WTC11 (cell line): ENCODE data around the gene PREP. TPM values are rescaled to one million over a fixed set of nuclear protein-coding genes. Genes with fewer than 3 reads are reported as not detected.
A peak's percentile ranks its signal among the peaks of the same experiment; 100 is the strongest.

Experiments
- ATAC-seq: fragments of 200-7000 bp; cut with Tn5 transposase; 2 replicates; pipeline ENCODE4 v1.10.0; 2021; ENCODE audit warnings: mild to moderate bottlenecking, moderate library complexity
- CTCF ChIA-PET: fragments of 300-600 bp; sonication (Branson Sonifier 250); formaldehyde crosslinking; loops from one replicate; lab custom pipeline; 2021; ENCODE audit warnings: antibody characterized with exemption; lab: Charles Lee
- POLR2A ChIA-PET: fragments of 350-600 bp; sonication (Branson Sonifier 250); formaldehyde crosslinking; loops from one replicate; lab custom pipeline; 2021; ENCODE audit warnings: antibody characterized with exemption; lab: Charles Lee
- DNase-seq: peaks from one replicate; pipeline ENCODE4 v3.0.0; 2021; ENCODE audit warnings: low spot score
- H3K27ac Mint-ChIP-seq: 2 replicates; pipeline ENCODE4 v1.8.0; 2021; ENCODE audit warnings: mixed read lengths
- H3K27me3 Mint-ChIP-seq: 2 replicates; pipeline ENCODE4 v1.8.0; 2021; ENCODE audit warnings: low read depth, mild to moderate bottlenecking, moderate library complexity, mixed read lengths
- H3K36me3 Mint-ChIP-seq: 2 replicates; pipeline ENCODE4 v1.8.0; 2021; ENCODE audit warnings: mixed read lengths
- H3K4me1 Mint-ChIP-seq: 2 replicates; pipeline ENCODE4 v1.8.0; 2022; ENCODE audit warnings: mixed read lengths
- H3K4me3 Mint-ChIP-seq: 2 replicates; pipeline ENCODE4 v1.8.0; 2021; ENCODE audit warnings: mild to moderate bottlenecking, moderate library complexity, mixed read lengths
- H3K9me3 Mint-ChIP-seq: 2 replicates; pipeline ENCODE4 v1.8.0; 2021; ENCODE audit warnings: mixed read lengths
- ATF1 ChIP-seq: sonication (generic); formaldehyde crosslinking; IDR thresholded peaks from 2 replicates; pipeline ENCODE4 v1.8.1; 2023; ENCODE audit warnings: mild to moderate bottlenecking, moderate library complexity, missing genetic modification reagents
- MXD4 ChIP-seq: fragments of 250-450 bp; sonication (Bioruptor Pico); IDR thresholded peaks from 2 replicates; pipeline ENCODE4 v1.8.0; 2021; ENCODE audit warnings: mild to moderate bottlenecking, moderate library complexity, borderline replicate concordance
- NFE2L1 ChIP-seq: sonication (generic); formaldehyde crosslinking; IDR thresholded peaks from 2 replicates; pipeline ENCODE4 v1.8.1; 2023; ENCODE audit warnings: missing genetic modification reagents
- RORB ChIP-seq: fragments of 250-450 bp; sonication (Bioruptor Pico); IDR thresholded peaks from 2 replicates; pipeline ENCODE4 v1.9.0; 2021; ENCODE audit warnings: mild to moderate bottlenecking
- SP1 ChIP-seq: sonication (generic); formaldehyde crosslinking; conservative IDR thresholded peaks from 2 replicates; pipeline ENCODE4 v1.8.1; 2022; ENCODE audit warnings: missing genetic modification reagents
- TCF7 ChIP-seq: sonication (generic); formaldehyde crosslinking; IDR thresholded peaks from 2 replicates; pipeline ENCODE4 v1.8.0; 2022; ENCODE audit warnings: mild to moderate bottlenecking, low read depth, missing genetic modification reagents, moderate library complexity
- ZNF121 ChIP-seq: sonication (generic); formaldehyde crosslinking; IDR thresholded peaks from 2 replicates; pipeline ENCODE4 v1.8.0; 2023; ENCODE audit warnings: missing genetic modification reagents
- ZNF671 ChIP-seq: fragments of 250-450 bp; sonication (Bioruptor Pico); IDR thresholded peaks from 2 replicates; pipeline ENCODE4 v1.8.0; 2021; ENCODE audit warnings: mild to moderate bottlenecking
- total RNA-seq: library from RNA; stranded (reverse); gene quantifications from 3 replicates; pipeline ENCODE4 v1.2.3, GENCODE V29; 2021
- TF ChIP-seq, protein P1 (sequence below): fragments of 250-450 bp; sonication (Bioruptor Pico); IDR thresholded peaks from 2 replicates; pipeline ENCODE4 v1.9.0; 2021; ENCODE audit warnings: mild to moderate bottlenecking
- TF ChIP-seq, protein P2 (sequence below): sonication (generic); formaldehyde crosslinking; IDR thresholded peaks from 2 replicates; pipeline ENCODE4 v1.8.0; 2023; ENCODE audit warnings: missing genetic modification reagents
- TF ChIP-seq, protein P3 (sequence below): sonication (generic); formaldehyde crosslinking; IDR thresholded peaks from 2 replicates; pipeline ENCODE4 v1.8.0; 2022; ENCODE audit warnings: mild to moderate bottlenecking, missing genetic modification reagents
- TF ChIP-seq, protein P4 (sequence below): fragments of 250-450 bp; sonication (Bioruptor Pico); conservative IDR thresholded peaks from 2 replicates; pipeline ENCODE4 v1.9.0; 2021; ENCODE audit warnings: mild to moderate bottlenecking
- TF ChIP-seq, protein P5 (sequence below): fragments of 250-450 bp; sonication (Bioruptor Pico); IDR thresholded peaks from 2 replicates; pipeline ENCODE4 v1.9.0; 2021; ENCODE audit warnings: mild to moderate bottlenecking, borderline replicate concordance
- TF ChIP-seq, protein P6 (sequence below): fragments of 200-600 bp; IDR thresholded peaks from 2 replicates; pipeline ENCODE4 v1.8.0; 2022; ENCODE audit warnings: antibody characterized with exemption
- TF ChIP-seq, protein P7 (sequence below): fragments of 250-450 bp; sonication (Bioruptor Pico); IDR thresholded peaks from 2 replicates; pipeline ENCODE4 v1.8.0; 2021; ENCODE audit warnings: mild to moderate bottlenecking
- TF ChIP-seq, protein P8 (sequence below): sonication (generic); formaldehyde crosslinking; IDR thresholded peaks from 2 replicates; pipeline ENCODE4 v1.8.1; 2023; ENCODE audit warnings: mild to moderate bottlenecking, missing genetic modification reagents
- TF ChIP-seq, protein P9 (sequence below): sonication (generic); formaldehyde crosslinking; IDR thresholded peaks from 2 replicates; pipeline ENCODE4 v1.8.1; 2022; ENCODE audit warnings: mild to moderate bottlenecking, moderate library complexity, missing genetic modification reagents

The PREP gene
- total RNA-seq, 1 experiment from 2014 or later = 58.8 TPM

DNA sequence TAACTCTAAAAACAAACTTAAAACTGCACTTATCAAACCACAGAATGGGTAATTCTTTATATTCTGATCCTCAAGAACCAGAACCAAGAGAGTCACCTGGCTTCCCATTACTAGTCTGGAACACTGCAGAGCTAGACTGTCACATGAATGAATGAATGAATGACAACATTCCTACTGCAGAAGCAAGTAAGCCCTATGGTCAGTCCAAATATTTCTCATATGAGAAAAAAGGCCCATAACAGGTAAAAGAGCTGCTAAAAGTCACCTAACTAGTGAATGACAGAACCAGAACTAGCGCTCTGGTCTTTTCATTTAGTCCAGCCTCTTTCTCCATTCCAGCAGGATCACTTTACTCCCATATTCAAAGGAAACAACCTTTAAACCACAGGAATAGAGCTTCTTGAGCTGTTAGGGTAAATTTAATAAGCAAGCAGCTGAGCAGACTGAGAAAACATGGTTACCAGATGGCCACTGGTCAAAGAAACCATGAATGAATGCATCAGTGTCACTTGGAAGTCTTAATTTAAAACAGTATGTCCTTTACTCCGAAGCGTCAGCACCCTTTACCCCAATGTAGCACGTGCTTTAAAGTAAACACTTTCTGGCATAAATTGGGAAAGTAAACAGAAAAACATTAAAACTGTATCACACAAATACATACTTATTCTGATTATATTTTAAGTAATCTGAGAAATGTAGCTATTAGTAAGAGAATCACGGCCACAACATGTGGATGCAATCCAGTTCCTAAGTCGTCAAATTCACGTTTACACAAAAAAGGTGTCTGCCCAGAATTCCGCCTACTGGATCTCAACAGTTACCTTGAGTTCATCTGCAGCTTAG, 1.4 kb downstream of the PREP start:
- H3K36me3 Mint-ChIP-seq = peaks cover 3% of the 10 kb centered on the region; the same call in 1 of the 2 replicates
- TF ChIP-seq, protein P1, sequence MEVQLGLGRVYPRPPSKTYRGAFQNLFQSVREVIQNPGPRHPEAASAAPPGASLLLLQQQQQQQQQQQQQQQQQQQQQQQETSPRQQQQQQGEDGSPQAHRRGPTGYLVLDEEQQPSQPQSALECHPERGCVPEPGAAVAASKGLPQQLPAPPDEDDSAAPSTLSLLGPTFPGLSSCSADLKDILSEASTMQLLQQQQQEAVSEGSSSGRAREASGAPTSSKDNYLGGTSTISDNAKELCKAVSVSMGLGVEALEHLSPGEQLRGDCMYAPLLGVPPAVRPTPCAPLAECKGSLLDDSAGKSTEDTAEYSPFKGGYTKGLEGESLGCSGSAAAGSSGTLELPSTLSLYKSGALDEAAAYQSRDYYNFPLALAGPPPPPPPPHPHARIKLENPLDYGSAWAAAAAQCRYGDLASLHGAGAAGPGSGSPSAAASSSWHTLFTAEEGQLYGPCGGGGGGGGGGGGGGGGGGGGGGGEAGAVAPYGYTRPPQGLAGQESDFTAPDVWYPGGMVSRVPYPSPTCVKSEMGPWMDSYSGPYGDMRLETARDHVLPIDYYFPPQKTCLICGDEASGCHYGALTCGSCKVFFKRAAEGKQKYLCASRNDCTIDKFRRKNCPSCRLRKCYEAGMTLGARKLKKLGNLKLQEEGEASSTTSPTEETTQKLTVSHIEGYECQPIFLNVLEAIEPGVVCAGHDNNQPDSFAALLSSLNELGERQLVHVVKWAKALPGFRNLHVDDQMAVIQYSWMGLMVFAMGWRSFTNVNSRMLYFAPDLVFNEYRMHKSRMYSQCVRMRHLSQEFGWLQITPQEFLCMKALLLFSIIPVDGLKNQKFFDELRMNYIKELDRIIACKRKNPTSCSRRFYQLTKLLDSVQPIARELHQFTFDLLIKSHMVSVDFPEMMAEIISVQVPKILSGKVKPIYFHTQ (CRISPR knock-in tag) = no peak
- TF ChIP-seq, protein P2, sequence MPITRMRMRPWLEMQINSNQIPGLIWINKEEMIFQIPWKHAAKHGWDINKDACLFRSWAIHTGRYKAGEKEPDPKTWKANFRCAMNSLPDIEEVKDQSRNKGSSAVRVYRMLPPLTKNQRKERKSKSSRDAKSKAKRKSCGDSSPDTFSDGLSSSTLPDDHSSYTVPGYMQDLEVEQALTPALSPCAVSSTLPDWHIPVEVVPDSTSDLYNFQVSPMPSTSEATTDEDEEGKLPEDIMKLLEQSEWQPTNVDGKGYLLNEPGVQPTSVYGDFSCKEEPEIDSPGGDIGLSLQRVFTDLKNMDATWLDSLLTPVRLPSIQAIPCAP = no peak
- TF ChIP-seq, protein P3, sequence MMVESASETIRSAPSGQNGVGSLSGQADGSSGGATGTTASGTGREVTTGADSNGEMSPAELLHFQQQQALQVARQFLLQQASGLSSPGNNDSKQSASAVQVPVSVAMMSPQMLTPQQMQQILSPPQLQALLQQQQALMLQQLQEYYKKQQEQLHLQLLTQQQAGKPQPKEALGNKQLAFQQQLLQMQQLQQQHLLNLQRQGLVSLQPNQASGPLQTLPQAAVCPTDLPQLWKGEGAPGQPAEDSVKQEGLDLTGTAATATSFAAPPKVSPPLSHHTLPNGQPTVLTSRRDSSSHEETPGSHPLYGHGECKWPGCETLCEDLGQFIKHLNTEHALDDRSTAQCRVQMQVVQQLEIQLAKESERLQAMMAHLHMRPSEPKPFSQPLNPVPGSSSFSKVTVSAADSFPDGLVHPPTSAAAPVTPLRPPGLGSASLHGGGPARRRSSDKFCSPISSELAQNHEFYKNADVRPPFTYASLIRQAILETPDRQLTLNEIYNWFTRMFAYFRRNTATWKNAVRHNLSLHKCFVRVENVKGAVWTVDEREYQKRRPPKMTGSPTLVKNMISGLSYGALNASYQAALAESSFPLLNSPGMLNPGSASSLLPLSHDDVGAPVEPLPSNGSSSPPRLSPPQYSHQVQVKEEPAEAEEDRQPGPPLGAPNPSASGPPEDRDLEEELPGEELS (CRISPR knock-in tag) = no peak
- TF ChIP-seq ATF1 (CRISPR knock-in tag) = no peak
- TF ChIP-seq, protein P4, sequence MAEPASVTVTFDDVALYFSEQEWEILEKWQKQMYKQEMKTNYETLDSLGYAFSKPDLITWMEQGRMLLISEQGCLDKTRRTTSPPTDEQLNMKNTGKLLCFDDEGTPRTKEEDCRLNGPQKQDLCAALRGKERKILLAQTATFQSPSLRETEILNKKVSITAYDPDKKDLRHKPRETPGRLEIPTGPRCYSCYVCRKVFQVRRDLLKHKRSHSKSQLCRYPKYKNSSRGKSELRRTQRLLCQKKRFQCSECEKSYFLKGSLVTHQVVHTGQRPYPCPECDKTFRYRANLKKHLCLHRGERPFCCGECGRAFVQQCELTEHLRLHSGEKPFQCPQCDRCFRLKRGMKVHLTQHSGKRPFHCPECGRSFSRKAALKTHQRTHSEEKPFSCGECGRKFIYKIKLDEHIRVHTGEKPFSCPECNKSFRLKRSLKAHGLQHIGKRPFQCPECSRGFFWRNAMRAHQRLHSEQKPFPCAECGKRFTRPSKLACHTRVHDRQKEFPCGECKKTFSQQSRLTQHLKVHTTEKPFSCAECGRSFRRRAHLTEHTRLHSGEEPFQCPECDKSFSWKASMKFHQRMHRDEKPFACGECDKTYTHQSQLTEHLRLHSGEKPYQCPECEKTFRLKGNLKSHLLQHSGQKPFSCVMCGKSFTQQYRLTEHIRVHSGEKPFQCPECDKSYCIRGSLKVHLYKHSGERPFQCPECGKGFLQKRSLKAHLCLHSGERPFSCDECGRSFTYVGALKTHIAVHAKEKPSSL (CRISPR knock-in tag) = no peak
- no peak for TF ChIP-seq NFE2L1 (CRISPR knock-in tag)
- no peak for TF ChIP-seq MXD4 (CRISPR knock-in tag)
- TF ChIP-seq RORB (CRISPR knock-in tag) = no peak
- TF ChIP-seq, protein P5, sequence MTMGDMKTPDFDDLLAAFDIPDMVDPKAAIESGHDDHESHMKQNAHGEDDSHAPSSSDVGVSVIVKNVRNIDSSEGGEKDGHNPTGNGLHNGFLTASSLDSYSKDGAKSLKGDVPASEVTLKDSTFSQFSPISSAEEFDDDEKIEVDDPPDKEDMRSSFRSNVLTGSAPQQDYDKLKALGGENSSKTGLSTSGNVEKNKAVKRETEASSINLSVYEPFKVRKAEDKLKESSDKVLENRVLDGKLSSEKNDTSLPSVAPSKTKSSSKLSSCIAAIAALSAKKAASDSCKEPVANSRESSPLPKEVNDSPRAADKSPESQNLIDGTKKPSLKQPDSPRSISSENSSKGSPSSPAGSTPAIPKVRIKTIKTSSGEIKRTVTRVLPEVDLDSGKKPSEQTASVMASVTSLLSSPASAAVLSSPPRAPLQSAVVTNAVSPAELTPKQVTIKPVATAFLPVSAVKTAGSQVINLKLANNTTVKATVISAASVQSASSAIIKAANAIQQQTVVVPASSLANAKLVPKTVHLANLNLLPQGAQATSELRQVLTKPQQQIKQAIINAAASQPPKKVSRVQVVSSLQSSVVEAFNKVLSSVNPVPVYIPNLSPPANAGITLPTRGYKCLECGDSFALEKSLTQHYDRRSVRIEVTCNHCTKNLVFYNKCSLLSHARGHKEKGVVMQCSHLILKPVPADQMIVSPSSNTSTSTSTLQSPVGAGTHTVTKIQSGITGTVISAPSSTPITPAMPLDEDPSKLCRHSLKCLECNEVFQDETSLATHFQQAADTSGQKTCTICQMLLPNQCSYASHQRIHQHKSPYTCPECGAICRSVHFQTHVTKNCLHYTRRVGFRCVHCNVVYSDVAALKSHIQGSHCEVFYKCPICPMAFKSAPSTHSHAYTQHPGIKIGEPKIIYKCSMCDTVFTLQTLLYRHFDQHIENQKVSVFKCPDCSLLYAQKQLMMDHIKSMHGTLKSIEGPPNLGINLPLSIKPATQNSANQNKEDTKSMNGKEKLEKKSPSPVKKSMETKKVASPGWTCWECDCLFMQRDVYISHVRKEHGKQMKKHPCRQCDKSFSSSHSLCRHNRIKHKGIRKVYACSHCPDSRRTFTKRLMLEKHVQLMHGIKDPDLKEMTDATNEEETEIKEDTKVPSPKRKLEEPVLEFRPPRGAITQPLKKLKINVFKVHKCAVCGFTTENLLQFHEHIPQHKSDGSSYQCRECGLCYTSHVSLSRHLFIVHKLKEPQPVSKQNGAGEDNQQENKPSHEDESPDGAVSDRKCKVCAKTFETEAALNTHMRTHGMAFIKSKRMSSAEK (CRISPR knock-in tag) = no peak
- TF ChIP-seq SP1 = no peak
- TF ChIP-seq, protein P6, sequence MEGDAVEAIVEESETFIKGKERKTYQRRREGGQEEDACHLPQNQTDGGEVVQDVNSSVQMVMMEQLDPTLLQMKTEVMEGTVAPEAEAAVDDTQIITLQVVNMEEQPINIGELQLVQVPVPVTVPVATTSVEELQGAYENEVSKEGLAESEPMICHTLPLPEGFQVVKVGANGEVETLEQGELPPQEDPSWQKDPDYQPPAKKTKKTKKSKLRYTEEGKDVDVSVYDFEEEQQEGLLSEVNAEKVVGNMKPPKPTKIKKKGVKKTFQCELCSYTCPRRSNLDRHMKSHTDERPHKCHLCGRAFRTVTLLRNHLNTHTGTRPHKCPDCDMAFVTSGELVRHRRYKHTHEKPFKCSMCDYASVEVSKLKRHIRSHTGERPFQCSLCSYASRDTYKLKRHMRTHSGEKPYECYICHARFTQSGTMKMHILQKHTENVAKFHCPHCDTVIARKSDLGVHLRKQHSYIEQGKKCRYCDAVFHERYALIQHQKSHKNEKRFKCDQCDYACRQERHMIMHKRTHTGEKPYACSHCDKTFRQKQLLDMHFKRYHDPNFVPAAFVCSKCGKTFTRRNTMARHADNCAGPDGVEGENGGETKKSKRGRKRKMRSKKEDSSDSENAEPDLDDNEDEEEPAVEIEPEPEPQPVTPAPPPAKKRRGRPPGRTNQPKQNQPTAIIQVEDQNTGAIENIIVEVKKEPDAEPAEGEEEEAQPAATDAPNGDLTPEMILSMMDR = no peak
- TF ChIP-seq, protein P7, sequence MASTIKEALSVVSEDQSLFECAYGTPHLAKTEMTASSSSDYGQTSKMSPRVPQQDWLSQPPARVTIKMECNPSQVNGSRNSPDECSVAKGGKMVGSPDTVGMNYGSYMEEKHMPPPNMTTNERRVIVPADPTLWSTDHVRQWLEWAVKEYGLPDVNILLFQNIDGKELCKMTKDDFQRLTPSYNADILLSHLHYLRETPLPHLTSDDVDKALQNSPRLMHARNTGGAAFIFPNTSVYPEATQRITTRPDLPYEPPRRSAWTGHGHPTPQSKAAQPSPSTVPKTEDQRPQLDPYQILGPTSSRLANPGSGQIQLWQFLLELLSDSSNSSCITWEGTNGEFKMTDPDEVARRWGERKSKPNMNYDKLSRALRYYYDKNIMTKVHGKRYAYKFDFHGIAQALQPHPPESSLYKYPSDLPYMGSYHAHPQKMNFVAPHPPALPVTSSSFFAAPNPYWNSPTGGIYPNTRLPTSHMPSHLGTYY (CRISPR knock-in tag) = no peak
- TF ChIP-seq ZNF121 (CRISPR knock-in tag) = no peak
- TF ChIP-seq, protein P8, sequence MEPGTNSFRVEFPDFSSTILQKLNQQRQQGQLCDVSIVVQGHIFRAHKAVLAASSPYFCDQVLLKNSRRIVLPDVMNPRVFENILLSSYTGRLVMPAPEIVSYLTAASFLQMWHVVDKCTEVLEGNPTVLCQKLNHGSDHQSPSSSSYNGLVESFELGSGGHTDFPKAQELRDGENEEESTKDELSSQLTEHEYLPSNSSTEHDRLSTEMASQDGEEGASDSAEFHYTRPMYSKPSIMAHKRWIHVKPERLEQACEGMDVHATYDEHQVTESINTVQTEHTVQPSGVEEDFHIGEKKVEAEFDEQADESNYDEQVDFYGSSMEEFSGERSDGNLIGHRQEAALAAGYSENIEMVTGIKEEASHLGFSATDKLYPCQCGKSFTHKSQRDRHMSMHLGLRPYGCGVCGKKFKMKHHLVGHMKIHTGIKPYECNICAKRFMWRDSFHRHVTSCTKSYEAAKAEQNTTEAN (CRISPR knock-in tag) = no peak
- no peak for TF ChIP-seq ZNF671 (CRISPR knock-in tag)
- TF ChIP-seq TCF7 (CRISPR knock-in tag) = no peak
- TF ChIP-seq, protein P9, sequence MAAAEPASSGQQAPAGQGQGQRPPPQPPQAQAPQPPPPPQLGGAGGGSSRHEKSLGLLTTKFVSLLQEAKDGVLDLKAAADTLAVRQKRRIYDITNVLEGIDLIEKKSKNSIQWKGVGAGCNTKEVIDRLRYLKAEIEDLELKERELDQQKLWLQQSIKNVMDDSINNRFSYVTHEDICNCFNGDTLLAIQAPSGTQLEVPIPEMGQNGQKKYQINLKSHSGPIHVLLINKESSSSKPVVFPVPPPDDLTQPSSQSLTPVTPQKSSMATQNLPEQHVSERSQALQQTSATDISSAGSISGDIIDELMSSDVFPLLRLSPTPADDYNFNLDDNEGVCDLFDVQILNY (CRISPR knock-in tag) = no peak
- DNase-seq (no peak), ATAC-seq (no peak)
- H3K9me3 Mint-ChIP-seq = no peaks in the 10 kb centered on the region
- H3K27ac Mint-ChIP-seq = no peak overlapping the region
- ChIA-PET POLR2A (no interaction called here), CTCF (no interaction called here)
- peaks cover 53% of the 10 kb centered on the region for H3K4me1 Mint-ChIP-seq
- peaks cover 4% of the 10 kb centered on the region for H3K27me3 Mint-ChIP-seq
- H3K4me3 Mint-ChIP-seq = peak overlapping the region; percentile 82
